ENCODE measurements around the gene ANKRD11. TPM values are rescaled to one million over a fixed set of nuclear protein-coding genes. Genes with fewer than 3 reads are reported as not detected.

The ANKRD11 gene
- total RNA-seq, 4 donors from 2014 or later = 67.0 to 107 (median 88.9) TPM

- Histone ChIP-seq H3K36me3 (peaks cover 0 to 5% of the 10 kb centered on the region in 2 donors), H3K27me3 (no peaks in the 10 kb centered on the region), H3K27ac (no peak overlapping the region), H3K9me3 (no peaks in the 10 kb centered on the region), H3K4me1 (peaks cover 0 to 82% (median 18%) of the 10 kb centered on the region in 3 donors), H3K4me3 (no peak overlapping the region)
- ATAC-seq = no peak
- TF ChIP-seq CTCF (IDR thresholded peaks at IDR 0.05) = no peak
- TF ChIP-seq POLR2A (IDR thresholded peaks at IDR 0.05) = no peak
- no peak for TF ChIP-seq EP300 (IDR thresholded peaks at IDR 0.05)
- no peak for TF ChIP-seq POLR2AphosphoS5 (IDR thresholded peaks at IDR 0.05)
- WGBS, 2 donors (ENCODE audit: low coverage in 1 of 2) = 89% methylated on average over 3 of the region's 11 CpGs; no CpG with 5 or more reads in 1 of the 2 donors
These were observed 70.2 kb downstream of the ANKRD11 start for GRCh38 chr16:89420204-89420603.

- H3K36me3 ChIP-seq = peaks cover 0 to 5% of the 10 kb centered on the region in 2 donors
- no peaks in the 10 kb centered on the region for H3K27me3 ChIP-seq
- no peak overlapping the region for H3K4me3 ChIP-seq
- no peaks in the 10 kb centered on the region for H3K9me3 ChIP-seq
- no peak for TF ChIP-seq POLR2AphosphoS5 (IDR thresholded peaks at IDR 0.05)
- TF ChIP-seq EP300 (IDR thresholded peaks at IDR 0.05) = no peak
- no peak for TF ChIP-seq POLR2A (IDR thresholded peaks at IDR 0.05)
- TF ChIP-seq CTCF (IDR thresholded peaks at IDR 0.05) = no peak
- WGBS, 2 donors (ENCODE audit: low coverage in 1 of 2) = 81 to 93% methylated on average over 4 to 7 of the region's 7 CpGs
- peaks cover 0 to 83% (median 31%) of the 10 kb centered on the region in 3 donors for H3K4me1 ChIP-seq
- ATAC-seq = no peak
- no peak overlapping the region for H3K27ac ChIP-seq
These were observed 72.0 kb downstream of the ANKRD11 start for GRCh38 chr16:89418352-89418751.

GRCh38 chr16:89417352-89417751, 73.0 kb downstream of the ANKRD11 start:
- Histone ChIP-seq H3K4me1 (peaks cover 0 to 83% (median 31%) of the 10 kb centered on the region in 3 donors), H3K4me3 (no peak overlapping the region), H3K36me3 (peaks cover 0 to 5% of the 10 kb centered on the region in 2 donors), H3K27me3 (no peaks in the 10 kb centered on the region), H3K9me3 (no peaks in the 10 kb centered on the region), H3K27ac (no peak overlapping the region)
- 44% methylated on average over 3 of the region's 7 CpGs; no CpG with 5 or more reads in 1 of the 2 donors for WGBS, 2 donors (ENCODE audit: low coverage in 1 of 2)
- TF ChIP-seq EP300 (IDR thresholded peaks at IDR 0.05) = no peak
- TF ChIP-seq POLR2AphosphoS5 (IDR thresholded peaks at IDR 0.05) = no peak
- no peak for TF ChIP-seq CTCF (IDR thresholded peaks at IDR 0.05)
- no peak for TF ChIP-seq POLR2A (IDR thresholded peaks at IDR 0.05)
- ATAC-seq = no peak

- WGBS, 2 donors (ENCODE audit: low coverage in 1 of 2) = 50 to 66% methylated on average over 10 to 15 of the region's 20 CpGs
- Histone ChIP-seq H3K27me3 (no peaks in the 10 kb centered on the region), H3K36me3 (peaks cover 0 to 5% of the 10 kb centered on the region in 2 donors), H3K27ac (no peak overlapping the region), H3K9me3 (no peaks in the 10 kb centered on the region), H3K4me1 (peaks cover 0 to 94% (median 57%) of the 10 kb centered on the region in 3 donors), H3K4me3 (no peak overlapping the region)
- TF ChIP-seq EP300 (IDR thresholded peaks at IDR 0.05) (no peak), CTCF (IDR thresholded peaks at IDR 0.05) (no peak), POLR2A (IDR thresholded peaks at IDR 0.05) (no peak), POLR2AphosphoS5 (IDR thresholded peaks at IDR 0.05) (no peak)
- no peak for ATAC-seq
These were observed 76.4 kb downstream of the ANKRD11 start for GRCh38 chr16:89413811-89414585.

GRCh38 chr16:89412811-89413210, 77.5 kb downstream of the ANKRD11 start:
- no peak overlapping the region for H3K27ac ChIP-seq
- H3K4me1 ChIP-seq = peaks cover 0 to 94% (median 69%) of the 10 kb centered on the region in 3 donors
- H3K9me3 ChIP-seq = no peaks in the 10 kb centered on the region
- no peak overlapping the region for H3K4me3 ChIP-seq
- no peak for TF ChIP-seq EP300 (IDR thresholded peaks at IDR 0.05)
- TF ChIP-seq CTCF (IDR thresholded peaks at IDR 0.05) = no peak
- TF ChIP-seq POLR2AphosphoS5 (IDR thresholded peaks at IDR 0.05) = no peak
- TF ChIP-seq POLR2A (IDR thresholded peaks at IDR 0.05) = no peak
- no peak for ATAC-seq
- H3K36me3 ChIP-seq = peaks cover 0 to 5% of the 10 kb centered on the region in 2 donors
- no peaks in the 10 kb centered on the region for H3K27me3 ChIP-seq
- 10 to 60% methylated on average over 1 to 3 of the region's 4 CpGs for WGBS, 2 donors (ENCODE audit: low coverage in 1 of 2)
